Ectodermal cell (in vitro differentiated cells): Measurements from ENCODE around the gene EDN1.
"Not testable (repeated sequence)": the region's sequence is repeated elsewhere in the genome, so short reads cannot be mapped to it uniquely, and the experiment has no call there.

Experiments used
- H3K27ac ChIP-seq: 2 replicates; pipeline ENCODE4 v1.7.0; 2013; ENCODE audit warnings: mild to moderate bottlenecking, low read depth, low read length; ENCODE audit not compliant: insufficient read depth, poor library complexity, severe bottlenecking
- H3K27me3 ChIP-seq: 2 replicates; pipeline ENCODE4 v1.7.0; 2013; ENCODE audit warnings: mild to moderate bottlenecking, low read length; ENCODE audit not compliant: insufficient read depth, control insufficient read depth, poor library complexity, severe bottlenecking
- H3K36me3 ChIP-seq: one replicate; pipeline ENCODE4 v1.7.0; 2013; ENCODE audit warnings: low read length; ENCODE audit not compliant: control insufficient read depth, insufficient read depth
- H3K4me1 ChIP-seq: one replicate; pipeline ENCODE4 v1.7.0; 2013; ENCODE audit warnings: low read length; ENCODE audit not compliant: control insufficient read depth, insufficient read depth
- H3K4me3 ChIP-seq: 2 replicates; pipeline ENCODE4 v1.7.0; 2013; ENCODE audit warnings: low read depth, low read length, control low read depth; ENCODE audit not compliant: insufficient read depth
- H3K9me3 ChIP-seq: 2 replicates; pipeline ENCODE4 v1.7.0; 2013; ENCODE audit warnings: mild to moderate bottlenecking, low read length, moderate library complexity; ENCODE audit not compliant: control insufficient read depth
- WGBS, 2 experiments: methylation state at CpG; one replicate each; pipeline ENCODE4 v1.1.7; 2013; ENCODE audit warnings: missing lambda C conversion rate in 2 of 2; 5-methylcytosine and 5-hydroxymethylcytosine counted together

EDN1 gene

DNA sequence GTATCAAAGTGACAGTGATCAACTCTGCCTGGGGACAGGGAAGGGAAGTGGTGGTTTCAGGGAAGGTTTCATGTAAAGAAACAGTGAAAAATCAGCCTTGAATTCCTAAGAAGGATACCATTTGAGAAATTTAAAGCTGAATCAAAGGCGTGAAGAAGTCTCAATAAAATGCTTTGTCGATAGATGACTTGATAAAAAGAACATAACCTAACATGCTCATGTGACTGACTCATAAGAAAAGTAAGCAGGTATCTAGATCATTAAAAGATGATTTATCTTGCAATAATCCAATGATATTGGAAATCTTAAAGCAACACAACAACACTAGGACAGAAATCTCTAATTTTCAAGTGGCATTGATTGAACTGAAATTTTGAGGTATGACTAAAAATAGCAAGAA, 14.3 kb downstream of the EDN1 start:
- Histone ChIP-seq H3K9me3 (no peaks in the 10 kb centered on the region), H3K27me3 (no peaks in the 10 kb centered on the region), H3K4me1 (no peaks in the 10 kb centered on the region), H3K36me3 (no peaks in the 10 kb centered on the region), H3K27ac (no peak overlapping the region), H3K4me3 (no peak overlapping the region)
- WGBS, 2 experiments: 92 to 98% methylated on average over 2 of the region's 2 CpGs

DNA sequence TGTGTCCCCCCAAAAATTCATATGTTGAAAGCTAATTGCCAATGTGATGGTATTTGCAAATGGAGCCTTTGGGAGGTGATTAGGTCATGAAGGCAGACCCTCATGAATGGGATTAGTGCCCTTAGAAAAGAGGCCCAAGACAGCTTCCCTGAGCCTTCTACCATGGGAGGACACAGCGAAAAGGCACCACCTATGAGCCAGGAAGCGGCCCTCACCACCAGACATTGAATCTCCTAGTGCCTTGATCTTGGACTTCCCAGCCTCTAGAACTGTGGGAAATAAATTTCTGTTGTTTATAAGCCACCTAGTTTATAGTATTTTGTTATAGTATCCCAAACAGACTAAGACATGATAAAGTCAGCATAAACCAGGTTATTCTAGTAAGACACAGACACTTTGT, 18.9 kb downstream of the EDN1 start:
- Histone ChIP-seq H3K4me1 (no peaks in the 10 kb centered on the region), H3K9me3 (no peaks in the 10 kb centered on the region), H3K4me3 (no peak overlapping the region), H3K27me3 (no peaks in the 10 kb centered on the region), H3K36me3 (no peaks in the 10 kb centered on the region), H3K27ac (no peak overlapping the region)
- 94% methylated on average over 2 of the region's 2 CpGs for WGBS, 2 experiments

DNA sequence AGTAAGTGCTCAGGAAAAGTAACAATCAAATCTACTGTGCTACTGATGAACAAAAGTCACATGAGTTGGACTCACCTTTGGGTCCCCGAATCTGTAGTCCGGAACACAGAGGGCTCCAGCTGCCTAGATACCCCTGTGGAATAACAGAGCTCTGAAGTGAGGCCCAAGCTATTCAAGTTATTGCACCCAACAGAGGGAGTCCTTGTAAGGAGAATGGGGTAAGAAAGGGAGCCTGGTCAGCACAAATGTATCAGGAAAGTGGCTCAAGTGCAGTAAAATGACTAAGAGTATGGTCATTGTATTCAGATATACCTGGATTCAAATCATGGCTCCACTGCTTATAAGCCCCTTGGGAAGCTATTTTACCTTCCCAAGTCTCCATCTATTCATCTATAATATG, 20.9 kb downstream of the EDN1 start:
- H3K36me3 ChIP-seq: no peaks in the 10 kb centered on the region
- no peak overlapping the region for H3K27ac ChIP-seq
- no peaks in the 10 kb centered on the region for H3K9me3 ChIP-seq
- no peaks in the 10 kb centered on the region for H3K4me1 ChIP-seq
- WGBS, 2 experiments: 90 to 98% methylated on average over 2 of the region's 2 CpGs
- no peaks in the 10 kb centered on the region for H3K27me3 ChIP-seq
- H3K4me3 ChIP-seq: no peak overlapping the region

DNA sequence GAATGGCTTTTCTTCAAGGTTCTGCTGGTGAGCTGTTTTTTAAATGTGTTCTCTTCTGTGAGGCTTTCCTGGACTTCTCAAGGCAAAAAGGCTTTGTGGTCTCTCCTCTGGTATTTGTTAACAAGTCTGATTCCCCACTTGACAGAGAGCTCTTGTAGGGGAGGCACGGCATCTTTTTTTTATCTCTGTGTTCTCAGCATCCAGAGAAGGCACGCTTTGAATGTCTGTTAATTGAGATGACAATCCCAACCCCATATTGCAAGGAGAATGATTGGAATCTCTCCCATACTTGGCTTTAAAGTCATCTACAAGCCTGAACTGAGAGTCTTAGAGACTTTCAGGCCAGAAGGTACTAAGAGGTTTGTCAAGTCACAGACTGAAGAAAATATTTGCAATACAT, 22.6 kb downstream of the EDN1 start:
- H3K4me3 ChIP-seq: no peak overlapping the region
- H3K27ac ChIP-seq: no peak overlapping the region
- WGBS, 2 experiments: 78 to 89% methylated on average over 2 of the region's 2 CpGs
- no peaks in the 10 kb centered on the region for H3K36me3 ChIP-seq
- H3K9me3 ChIP-seq: no peaks in the 10 kb centered on the region
- H3K4me1 ChIP-seq: no peaks in the 10 kb centered on the region
- H3K27me3 ChIP-seq: no peaks in the 10 kb centered on the region

DNA sequence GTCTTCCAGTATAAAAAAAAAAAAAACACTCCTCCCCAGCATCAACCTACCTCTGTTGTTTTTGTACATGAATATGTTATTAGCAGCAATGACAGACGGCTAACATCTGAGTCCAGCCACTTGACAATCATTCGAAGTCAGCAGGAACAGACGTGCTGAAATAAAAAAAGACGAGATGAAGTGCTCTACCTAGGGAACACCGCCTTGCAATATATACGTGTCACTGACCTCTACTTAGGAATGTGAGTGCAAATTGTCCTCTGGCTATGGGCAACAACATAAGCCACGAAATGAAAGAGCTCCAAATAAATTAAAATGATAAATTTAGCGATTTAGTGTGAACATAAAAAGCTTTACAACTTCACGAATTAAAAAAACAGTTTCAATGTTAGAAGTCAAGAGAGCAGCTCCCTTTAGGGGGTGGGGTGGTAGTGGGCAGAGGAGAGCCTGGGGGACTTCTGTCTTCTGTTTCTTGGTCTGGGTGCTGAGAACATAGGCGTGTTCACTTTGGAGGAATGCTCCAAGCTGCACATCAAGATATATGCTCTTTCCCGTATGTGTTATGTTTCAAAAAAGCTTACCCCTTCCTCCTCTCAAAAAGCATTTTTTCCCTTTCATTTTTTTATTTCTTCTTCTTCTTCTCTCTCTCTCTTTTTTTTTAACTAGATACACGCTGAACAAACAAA, 23.3 kb downstream of the EDN1 start:
- H3K36me3 ChIP-seq: no peaks in the 10 kb centered on the region
- H3K9me3 ChIP-seq: no peaks in the 10 kb centered on the region
- no peak overlapping the region for H3K27ac ChIP-seq
- 93 to 95% methylated on average over 12 of the region's 12 CpGs for WGBS, 2 experiments
- H3K4me1 ChIP-seq: no peaks in the 10 kb centered on the region
- H3K27me3 ChIP-seq: no peaks in the 10 kb centered on the region
- H3K4me3 ChIP-seq: no peak overlapping the region

DNA sequence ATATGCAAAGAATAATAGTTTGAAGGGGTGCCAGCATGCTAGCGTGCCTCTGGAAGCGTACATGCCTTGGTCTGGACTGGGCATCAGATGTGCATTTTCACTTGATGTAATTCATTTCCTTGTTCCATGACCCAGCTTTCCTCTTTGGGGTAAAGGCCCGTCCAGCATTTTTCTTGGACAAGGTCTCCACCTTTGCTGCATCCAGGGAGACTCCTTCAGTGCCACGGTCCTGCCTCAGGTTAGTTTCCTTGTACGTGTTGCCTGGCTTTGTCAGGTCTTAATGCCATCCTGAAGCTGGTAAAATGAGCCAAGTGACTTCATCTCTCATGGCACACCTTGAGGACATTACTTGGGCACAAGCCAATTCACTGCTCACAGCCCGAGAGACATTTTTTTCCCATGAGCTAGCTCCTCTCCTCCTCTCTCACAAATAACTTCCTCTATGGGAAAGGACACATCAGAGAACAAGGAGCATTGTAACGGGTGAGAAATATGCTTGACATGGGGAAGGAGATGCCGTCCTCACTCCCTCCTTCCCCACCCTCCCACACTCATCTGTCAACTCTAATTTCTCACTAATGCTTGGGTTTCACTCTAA, 23.9 kb downstream of the EDN1 start:
- H3K4me3 ChIP-seq: no peak overlapping the region
- no peaks in the 10 kb centered on the region for H3K36me3 ChIP-seq
- WGBS, 2 experiments: 92 to 94% methylated on average over 8 of the region's 8 CpGs
- H3K4me1 ChIP-seq: no peaks in the 10 kb centered on the region
- H3K27ac ChIP-seq: no peak overlapping the region
- H3K9me3 ChIP-seq: no peaks in the 10 kb centered on the region
- H3K27me3 ChIP-seq: no peaks in the 10 kb centered on the region

DNA sequence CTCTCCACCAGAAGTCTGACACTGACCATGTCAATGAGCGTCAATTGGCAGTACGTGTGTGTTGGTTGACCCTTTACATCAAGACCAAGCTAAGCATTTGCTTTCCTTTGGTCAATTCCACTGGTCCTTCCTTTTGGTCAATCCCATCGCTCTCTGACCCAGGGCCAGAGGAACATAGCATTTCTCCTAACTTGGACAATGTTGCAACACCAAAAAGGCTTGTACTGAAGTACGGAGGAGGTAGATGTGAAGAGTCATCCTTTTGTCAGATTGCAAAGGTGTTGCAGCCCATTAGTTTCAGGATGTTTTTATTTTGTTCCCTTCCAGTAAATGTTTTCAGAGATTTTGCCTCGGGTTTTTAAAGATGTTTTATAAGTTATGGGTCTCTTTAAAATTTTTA, 24.6 kb downstream of the EDN1 start:
- no peaks in the 10 kb centered on the region for H3K9me3 ChIP-seq
- no peak overlapping the region for H3K4me3 ChIP-seq
- no peaks in the 10 kb centered on the region for H3K4me1 ChIP-seq
- H3K27me3 ChIP-seq: no peaks in the 10 kb centered on the region
- 82 to 84% methylated on average over 4 of the region's 5 CpGs for WGBS, 2 experiments
- no peak overlapping the region for H3K27ac ChIP-seq
- H3K36me3 ChIP-seq: no peaks in the 10 kb centered on the region

DNA sequence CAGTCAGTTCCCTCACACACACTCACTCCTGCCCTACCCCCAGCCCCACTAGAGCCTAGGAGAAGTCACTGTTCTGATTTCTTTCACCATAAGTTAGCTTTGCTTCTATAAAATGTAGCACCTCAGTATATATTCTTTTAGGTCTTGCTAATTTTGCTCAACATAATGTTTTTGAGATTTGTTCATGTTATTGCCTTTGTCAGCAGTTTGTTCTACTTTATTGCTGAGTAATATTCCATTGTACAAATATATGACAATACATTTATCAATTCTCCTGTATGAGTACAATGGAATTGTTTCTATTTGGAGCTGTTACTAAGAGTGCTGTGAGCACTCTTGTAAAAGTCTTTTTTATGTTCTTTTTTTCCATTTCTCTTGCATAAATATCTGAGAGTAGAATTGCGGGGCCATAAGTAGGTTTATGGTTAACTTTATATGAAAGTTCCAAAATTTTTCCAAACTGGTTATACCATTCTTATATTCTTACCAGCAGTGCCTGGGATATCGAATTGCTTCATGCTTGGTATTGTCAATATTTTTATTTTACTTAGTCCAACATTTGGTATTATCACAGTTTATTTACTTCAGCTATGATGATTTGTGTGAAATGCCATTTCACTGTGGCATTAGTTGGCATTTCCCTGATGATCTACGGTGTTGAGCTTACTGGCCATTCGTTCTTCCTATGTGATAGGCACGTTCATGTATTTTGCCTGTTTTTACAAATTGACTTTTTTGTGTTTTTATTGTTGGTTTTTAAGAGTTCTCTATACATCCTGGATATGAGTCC, 25.3 kb downstream of the EDN1 start:
- no peaks in the 10 kb centered on the region for H3K4me1 ChIP-seq
- no peaks in the 10 kb centered on the region for H3K9me3 ChIP-seq
- no peak overlapping the region for H3K4me3 ChIP-seq
- no peaks in the 10 kb centered on the region for H3K36me3 ChIP-seq
- WGBS, 2 experiments: 94 to 97% methylated on average over 4 of the region's 5 CpGs
- H3K27me3 ChIP-seq: no peaks in the 10 kb centered on the region
- H3K27ac ChIP-seq: no peak overlapping the region

DNA sequence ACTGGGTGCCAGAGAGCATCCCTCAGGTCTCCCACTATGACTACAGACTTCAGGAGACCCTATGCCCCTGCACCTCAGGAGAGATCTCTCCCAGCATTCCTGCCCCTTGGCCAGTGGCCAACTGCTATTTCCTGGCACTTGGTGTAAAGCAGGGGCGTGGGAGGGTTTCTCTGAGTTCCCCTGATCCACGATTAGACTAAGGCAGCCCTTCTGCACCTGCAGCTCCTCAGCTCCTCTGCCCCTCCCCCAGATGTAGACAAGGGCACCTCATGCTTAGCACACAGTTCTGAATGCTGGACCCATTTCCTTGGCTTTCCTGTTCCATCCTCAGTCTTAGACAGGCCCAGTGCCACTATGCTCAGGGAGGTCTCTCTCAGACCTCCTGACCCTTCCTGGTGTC, 28.6 kb downstream of the EDN1 start:
- Histone ChIP-seq H3K9me3 (no peaks in the 10 kb centered on the region), H3K4me1 (no peaks in the 10 kb centered on the region), H3K4me3 (no peak overlapping the region), H3K27ac (no peak overlapping the region), H3K27me3 (no peaks in the 10 kb centered on the region), H3K36me3 (no peaks in the 10 kb centered on the region)
- WGBS, 2 experiments: 90 to 91% methylated on average over 2 of the region's 2 CpGs

DNA sequence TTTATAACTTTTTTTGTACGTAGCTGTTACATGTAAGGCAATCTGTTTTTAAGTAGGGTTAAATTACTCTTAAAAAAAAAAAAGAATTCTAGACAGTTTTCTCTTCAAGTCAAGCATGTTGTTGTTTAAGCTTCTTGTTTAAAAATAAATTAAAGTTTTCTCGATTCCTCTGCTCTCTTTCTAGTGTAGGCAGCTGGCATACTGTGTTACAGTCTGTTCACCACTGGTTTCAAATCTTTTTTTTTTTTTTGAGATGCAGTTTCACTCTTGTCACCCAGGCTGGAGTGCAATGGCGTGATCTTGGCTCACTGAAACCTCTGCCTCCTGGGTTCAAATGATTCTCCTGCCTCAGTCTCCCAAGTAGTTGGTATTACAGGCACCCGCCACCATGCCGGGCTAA, 29.9 kb downstream of the EDN1 start:
- H3K36me3 ChIP-seq, H3K9me3 ChIP-seq, H3K27me3 ChIP-seq, H3K4me3 ChIP-seq, H3K4me1 ChIP-seq, H3K27ac ChIP-seq: not testable (repeated sequence)
- 91 to 95% methylated on average over 4 to 5 of the region's 5 CpGs for WGBS, 2 experiments
